NCI-H2081 (cell line): ENCODE results near the gene ZFYVE1.
"Not testable (repeated sequence)": the region's sequence is repeated elsewhere in the genome, so short reads cannot be mapped to it uniquely, and the experiment has no call there.

Experiments
- DNase-seq, 2 experiments: peaks; one replicate each; lab custom pipeline; 2025; lab: John Stamatoyannopoulos, UW

Gene ZFYVE1

DNA sequence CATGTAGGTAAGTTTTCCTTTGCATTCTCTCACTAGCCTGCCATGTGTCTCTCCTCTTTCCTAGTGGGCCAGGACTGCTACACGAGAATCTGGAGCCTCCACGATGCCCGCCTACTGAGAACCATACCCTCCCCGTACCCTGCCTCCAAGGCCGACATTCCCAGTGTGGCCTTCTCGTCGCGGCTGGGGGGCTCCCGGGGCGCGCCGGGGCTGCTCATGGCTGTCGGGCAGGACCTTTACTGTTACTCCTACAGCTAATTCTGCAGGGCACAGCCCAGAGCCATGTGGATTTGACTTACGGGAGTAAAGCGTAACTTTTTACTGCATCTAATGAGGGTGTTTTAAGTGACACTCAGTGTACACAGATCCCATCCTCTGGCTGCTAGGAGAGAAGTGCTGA lies 68.4 kb downstream of the ZFYVE1 start:
- no peak for DNase-seq

DNA sequence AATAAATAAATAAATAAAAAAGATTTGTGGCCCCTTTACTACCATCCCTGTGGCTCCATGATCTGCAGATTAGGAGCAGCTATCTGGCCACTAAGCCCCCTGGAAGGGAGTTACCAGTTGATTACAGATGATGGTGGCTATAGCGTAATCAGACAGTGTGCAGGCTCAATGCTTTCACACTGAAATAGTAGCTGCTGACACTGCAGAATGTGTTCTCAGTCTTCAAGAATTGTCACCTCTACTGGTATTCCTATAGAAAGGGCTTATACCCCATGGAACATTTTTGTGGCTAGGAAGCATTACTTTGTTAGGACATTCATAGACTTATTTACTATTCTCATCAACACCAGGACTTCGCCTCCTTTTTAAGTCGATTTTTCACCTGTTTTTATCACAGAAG lies 69.7 kb downstream of the ZFYVE1 start:
- DNase-seq, result no peak

DNA sequence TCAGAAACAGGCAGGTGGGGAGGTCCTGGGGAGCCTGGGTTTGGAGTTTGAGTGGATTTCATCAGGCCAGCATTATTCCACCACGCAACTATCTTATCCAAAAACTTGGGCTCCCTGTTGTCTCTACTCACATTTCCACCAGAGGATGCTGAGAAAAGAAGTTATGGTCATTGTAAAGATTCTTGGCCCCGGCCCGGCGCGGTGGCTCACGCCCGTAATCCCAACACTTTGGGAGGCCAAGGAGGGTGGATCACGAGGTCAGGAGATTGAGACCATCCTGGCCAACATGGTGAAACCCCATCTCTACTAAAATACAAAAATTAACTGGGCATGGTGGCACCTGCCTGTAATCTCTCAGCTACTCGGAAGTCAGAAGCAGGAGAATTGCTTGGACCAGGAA lies 70.2 kb downstream of the ZFYVE1 start:
- not testable (repeated sequence) for DNase-seq

DNA sequence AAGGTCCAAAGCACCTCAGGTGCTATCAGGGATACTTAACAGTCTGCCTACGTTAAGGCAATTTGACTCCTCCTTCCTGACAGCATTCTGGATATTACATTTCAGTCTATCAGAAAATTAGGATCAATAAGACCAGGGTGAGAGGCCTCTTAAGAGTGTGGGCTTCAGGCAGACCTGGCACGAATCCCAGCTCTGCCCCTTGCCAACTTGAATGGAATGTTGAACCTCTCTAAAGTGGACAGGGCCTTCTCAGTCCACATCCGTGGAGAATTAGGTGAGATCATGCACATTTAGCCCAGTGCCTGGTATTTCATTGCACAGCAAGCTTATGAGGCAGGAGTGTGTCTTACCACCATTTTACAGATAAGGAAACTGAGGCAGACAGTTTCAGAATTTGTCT lies 74.7 kb downstream of the ZFYVE1 start:
- DNase-seq, result no peak

DNA sequence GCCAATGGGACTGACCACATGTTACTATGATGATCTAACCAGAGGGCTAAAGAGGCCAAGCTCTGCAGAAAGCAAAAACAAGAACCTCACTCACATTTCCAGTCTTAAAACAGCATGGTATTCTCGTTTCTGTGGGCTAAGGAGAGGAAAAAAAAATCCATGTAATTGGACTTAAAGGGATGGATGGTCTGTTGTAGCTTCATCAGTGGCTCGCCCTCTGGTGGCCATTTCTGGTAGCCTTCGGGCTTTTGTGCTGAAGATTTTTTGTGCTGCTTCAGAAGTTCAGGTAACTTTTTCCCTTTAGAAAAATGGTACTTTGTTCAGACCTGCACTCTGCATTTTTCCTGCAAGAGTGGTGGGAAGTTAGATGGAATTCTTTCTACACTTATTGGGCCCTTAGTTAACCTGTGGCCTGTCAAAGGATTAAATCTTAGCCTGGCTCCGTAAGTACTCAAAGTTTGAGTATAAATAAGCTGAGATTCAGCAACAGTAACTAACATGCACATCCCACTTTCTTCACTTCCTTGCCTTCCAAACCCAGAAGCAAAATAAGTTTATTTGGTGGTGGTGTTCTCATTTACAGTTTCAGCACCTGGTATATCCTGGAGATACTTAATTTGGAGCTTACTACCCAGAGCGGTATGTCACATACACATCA lies 78.3 kb downstream of the ZFYVE1 start:
- peak; percentile 14 to 47 for DNase-seq

DNA sequence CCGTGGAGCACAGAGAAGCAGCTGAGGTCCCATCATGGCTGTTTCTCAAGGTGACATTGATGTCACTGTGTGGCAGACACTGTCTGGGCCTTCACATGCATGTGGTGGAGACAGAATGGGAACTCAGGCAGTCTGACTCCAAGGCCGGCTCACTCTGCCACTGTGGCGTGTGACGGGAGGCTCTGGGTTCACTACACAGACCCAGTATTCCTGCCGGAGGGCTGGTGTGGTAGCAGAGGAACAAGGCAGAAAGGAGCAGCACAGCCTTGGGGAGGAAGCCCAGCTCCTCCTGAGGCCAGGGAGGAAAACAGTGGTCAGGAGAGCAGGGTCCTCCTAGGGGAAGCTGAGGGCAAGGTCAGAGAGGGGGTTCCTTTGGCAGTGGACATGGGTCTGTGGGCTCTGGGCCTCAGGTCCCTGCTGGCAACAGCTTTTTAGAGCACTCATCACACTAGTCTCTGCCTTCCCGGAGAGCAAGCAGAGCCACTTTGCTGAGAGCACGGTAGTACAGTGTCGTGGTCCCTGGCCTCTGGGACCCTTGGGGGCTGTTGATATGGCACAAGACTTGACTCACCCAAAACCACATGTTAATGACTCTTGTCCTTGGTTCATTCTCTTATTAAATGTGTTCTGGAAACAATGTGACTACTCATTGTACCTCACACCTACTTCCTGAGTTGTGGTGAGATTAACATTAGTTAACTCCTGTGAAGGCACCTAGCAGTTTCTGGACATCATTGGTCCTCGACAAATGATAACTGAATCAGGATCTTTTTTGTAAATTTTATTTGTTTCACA lies 79.3 kb downstream of the ZFYVE1 start:
- no peak for DNase-seq

DNA sequence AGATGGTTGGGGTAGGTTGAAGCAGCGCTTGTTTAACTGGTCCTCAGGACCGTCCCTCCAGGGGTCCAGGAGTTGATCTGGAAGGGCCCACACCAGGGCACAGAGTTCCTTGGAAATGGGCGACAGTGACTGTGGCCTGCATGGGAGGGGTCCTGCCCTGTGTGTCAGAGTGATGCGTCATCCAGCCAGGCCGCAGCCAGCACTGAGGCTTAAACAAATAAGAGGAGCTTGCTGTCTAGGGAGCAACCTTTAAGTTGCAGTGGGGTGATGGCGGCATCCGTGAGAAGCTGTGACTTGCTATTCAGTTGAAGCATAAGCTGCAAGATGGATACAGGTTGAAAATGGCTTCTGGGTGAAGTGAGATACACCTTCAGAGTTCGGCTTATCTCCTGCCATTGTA lies 80.4 kb downstream of the ZFYVE1 start:
- no peak for DNase-seq

DNA sequence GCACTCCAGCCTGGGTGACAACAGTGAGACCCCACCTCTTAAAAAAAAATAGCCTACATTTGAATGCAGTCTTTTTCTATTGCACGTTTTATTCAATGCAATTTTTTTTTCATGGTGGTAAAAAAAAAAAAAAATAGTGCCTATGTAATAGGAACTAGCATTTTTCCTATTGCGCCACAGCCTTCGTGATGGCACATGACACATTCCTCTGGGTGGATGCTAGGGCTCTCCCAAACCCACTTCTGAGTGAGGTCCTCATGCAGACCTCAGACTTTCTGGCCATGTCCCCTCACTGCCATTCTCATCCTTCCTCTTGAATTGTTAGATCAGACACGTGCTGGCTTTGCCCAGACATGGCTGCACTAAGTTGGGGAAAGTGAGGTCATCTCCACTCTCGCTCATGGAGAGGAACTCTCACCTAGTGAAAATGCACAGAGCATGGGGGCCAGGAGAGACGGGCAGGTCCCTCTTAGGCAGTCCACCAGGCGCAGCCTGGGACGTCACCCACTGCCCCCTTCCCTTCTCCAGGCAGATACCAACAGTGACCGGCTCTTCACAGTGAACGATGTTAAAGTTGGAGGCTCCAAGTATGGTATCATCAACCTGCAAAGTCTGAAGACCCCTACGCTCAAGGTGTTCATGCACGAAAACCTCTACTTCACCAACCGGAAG lies 81.4 kb downstream of the ZFYVE1 start:
- DNase-seq, result no peak

DNA sequence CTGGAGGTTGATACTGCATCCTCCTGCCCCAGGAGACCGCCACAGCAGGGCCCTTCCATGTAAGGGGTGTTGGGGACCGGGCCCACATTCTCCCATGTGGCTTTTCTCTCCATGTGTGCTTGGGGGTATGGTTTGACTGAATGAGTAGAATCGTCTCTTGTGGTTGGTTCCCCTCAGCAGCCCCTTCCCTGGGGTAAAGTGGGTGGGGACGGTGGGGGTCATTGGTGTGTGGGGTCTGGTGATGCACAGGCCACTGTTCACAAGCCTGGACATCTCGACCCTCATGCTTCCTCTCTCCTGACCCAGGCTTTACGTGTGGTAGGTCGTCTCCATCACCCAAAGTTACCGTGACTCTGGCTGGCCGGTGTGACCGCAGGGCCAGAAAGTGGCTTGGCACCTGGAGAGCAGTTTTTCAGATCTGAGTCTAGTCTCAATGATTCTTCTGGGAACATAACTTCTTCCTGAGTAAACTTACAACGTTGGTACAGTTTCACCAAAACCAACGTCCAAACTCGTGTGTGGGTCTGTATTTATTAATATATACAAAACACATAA lies 83.0 kb downstream of the ZFYVE1 start:
- no peak for DNase-seq

DNA sequence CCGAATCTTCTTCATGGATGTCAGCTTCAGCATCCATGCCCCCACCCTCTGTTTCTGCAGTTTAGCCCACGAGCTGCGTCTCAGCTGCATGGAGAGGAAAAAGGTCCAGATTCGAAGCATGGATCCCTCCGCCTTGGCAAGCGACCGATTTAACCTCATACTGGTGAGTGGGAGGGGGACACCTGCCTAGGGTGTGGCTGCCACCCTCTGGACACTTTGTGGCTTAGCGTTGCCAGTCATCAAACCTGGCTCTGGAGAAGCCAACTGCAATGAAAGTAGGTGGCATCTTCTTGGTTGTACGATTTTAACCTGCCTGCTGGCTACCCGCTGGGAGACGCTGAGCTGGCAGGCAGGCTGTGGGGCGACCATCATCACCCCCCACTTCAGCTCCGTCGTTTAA lies 84.0 kb downstream of the ZFYVE1 start:
- no peak for DNase-seq

DNA sequence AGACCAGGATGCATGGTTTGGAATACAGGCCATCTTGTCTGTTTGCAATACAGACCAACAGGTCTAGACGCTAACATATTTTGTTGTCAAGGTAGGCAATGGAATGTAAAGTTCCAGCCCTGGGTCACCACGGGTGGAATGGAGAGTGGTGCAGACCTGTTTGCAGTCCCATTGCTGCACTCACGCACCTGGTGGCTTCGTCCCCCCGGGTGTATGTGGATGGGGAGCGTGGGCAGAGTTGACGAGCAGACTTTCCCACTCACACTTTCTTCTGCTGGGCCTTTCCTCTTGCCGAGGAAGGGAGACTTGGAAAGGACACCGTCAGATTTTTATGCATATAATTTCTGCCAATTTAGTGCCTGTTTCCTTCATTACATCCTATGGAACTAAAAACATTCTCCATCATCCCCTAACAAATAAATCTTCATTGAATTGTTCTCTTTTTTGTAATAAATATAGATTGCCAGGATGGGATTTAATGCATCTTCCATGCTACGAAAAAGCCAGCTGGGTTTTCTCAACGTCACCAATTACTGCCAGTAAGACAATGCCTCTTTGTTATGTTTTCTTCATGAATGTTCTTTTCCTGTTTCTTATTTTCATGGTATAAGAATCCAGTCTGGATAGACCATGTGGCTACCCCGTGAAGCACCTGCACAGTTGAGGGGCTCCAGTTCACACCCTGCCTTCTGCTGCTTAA lies 85.5 kb downstream of the ZFYVE1 start:
- DNase-seq, result no peak

DNA sequence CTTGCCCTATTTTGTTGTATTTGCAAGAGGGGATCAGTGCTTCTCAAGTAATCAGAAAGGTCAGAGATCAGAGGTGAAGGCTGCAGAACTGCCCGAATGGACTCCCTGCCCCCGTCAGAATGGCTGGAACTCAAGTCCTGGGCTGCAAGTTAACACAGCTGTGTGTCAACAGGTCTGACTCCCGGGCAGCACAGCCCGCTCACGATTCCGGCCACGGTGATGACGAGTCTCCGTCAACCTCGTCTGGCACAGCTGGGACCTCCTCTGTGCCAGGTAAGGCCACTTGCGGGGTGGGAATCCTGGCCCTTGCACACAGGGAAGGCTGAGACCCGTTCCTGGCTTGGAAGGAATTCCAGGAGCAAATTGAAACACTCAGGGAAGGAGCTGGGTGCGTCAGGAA lies 87.3 kb downstream of the ZFYVE1 start:
- no peak for DNase-seq

DNA sequence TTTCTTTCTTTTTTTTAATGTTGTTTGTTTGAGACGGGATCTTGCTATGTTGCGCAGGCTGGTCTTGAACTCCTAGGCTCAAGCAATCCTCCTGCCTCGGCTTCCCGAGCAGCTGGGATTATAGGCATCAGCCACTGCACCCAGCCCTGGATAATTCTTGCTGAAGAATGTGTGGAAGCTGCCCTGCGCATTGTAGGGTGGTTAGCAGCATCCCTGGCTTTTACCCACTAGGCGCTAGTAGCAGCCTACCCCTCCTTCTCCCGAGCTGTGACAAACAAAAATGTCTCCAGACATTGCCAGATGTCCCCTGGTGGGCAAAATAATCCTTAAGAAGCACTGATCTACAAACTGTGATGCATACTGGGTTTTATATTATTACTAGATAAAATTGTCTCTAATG lies 94.0 kb downstream of the ZFYVE1 start:
- no peak for DNase-seq

DNA sequence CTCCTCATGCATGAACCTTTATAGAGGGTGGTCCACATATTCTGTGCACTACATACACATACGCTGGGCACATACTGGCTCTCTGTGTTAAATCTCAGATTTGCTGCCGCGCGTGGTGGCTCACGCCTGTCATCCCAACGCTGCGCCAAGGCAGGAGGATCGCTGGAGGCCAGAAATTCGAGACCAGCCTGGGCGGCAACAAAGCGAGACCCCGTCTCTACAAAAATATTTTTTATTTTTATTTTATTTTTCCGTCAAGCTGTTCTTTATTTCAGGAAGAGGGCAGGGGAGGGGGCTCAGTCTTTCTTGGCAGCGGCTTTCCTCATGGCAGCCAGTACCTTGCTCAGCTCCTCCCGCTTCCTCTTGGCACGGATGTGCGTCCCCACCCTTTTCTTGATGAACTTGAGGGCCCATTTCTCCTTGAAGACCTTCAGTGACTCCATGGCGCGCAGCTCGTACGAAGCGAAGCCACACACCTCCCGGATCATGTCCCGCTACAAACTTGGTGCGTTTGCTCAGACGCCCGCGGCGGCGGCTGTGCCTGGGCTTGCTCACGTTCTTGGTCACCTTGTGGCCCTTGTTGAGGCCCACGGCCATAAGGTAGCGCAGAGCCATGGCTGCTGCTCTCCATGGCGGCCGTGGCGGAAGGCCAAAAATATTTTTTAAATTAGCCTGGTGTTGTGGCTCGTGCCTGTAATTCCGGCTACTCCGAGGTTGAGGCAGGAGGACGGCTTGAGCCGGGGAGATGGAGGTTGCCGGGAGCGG lies 97.4 kb downstream of the ZFYVE1 start:
- DNase-seq, result no peak

DNA sequence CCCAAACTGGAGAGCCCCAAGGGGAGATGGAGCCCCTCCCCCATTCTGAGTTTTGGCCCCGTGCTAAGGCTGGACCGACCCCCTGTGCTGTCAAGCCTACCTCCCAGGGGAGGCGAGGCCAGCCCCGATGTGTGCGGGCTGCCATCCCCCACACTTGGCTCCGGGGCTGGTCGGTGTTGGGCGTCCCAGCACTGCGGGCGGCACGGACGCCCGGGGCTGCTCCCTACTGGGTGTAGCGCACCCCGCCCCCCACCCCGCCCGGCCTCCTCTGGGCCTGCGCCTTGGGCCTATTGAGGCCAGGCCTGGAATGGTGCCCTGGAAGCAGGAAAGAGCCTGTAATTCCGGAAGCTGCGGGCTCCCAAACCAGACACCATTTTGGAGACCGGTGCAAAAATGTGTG lies 98.0 kb downstream of the ZFYVE1 start:
- no peak for DNase-seq

DNA sequence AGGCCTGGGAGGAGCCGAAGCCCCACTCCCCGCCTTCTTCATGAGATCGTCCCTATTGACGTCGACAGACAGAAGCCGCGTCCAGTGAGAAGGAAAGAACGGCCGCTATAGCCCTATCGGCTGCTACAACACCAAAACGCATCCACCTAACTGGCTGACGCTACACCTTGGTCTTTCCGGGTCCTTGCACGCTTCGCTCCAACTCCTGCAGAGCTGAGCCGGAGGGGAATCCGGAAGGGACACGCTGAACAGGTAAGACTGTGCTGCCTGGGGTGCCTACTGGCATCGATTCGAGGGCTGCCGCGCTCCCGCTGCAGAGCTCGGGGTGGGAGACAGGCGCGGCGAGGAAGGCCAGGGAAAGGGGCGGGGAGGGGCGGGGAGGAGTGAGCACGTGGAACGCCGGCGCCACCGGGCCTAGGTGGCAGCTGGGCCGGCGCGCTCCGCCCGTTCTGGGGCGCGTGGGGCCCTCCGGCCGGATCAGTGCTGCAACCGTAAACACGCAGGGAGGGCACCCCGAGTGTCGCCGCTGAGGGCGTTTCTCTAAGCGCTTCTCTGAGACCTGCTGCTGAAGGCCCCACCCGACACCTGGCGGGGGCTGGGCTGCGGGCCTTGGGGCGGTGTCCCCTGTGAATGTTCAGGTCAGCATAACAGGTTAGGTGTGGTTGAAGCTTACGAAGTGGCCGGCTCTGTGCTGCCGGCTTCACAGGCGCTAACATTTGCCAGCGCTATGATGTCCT lies 100.4 kb downstream of the ZFYVE1 start, which contains the start of gene DCAF4:
Gene DCAF4, plus strand, starts transcription at position 173 of the 737 bp plus-strand sequence. CDS start 11,515 bp downstream, outside the sequence.
- DNase-seq, result peak; percentile 97 to 99

DNA sequence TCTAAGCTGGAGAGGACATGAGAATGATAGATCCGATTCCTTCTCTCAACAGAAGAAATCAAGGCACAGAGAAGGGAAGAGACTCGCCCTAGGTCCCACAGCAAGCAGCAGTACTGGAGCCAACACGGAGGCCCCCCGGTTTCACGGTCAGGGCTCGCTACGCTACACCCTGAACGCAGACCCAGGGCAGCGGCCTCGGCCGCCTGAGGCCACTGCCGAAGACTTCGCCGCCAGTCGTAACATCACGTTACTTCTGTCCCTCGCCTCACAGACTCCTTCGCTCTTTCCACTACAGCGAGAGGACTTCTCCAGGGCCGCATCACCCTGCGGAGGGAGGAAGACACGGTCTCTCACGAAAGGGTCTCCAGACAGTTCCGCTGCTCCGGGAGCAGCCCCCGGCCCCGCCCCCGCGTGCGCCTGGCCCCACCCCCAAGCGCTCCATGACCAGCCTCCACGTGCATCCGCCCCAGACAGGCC lies 101.1 kb downstream of the ZFYVE1 start:
- no peak for DNase-seq

DNA sequence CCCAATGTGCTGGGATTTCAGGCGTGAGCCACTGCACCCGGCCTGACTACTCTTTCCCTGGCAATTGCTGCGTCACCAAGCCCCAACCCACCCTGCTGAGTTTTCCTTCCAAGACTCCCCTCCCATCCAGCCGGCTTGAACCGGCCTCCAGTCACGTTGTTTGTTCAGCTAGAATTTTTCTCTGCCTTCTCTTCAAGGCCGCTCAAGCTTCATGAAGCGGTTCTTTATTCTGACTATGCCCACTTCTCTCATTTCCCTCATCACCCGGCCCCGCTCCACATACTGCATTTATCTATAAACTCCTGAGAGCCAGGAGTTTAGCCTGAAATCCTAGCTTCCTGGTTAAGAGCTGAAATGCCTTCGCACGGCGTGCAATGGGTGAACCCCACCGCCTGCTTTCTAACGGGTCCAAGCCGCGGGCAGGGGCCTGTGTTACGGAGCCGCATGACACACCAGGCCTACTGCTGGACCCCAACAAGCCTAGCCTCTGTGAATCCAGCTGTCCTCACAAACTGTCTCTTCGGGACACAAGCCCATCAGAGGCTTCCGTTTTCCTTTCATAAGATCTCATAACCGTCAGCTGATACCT lies 101.6 kb downstream of the ZFYVE1 start:
- no peak for DNase-seq

DNA sequence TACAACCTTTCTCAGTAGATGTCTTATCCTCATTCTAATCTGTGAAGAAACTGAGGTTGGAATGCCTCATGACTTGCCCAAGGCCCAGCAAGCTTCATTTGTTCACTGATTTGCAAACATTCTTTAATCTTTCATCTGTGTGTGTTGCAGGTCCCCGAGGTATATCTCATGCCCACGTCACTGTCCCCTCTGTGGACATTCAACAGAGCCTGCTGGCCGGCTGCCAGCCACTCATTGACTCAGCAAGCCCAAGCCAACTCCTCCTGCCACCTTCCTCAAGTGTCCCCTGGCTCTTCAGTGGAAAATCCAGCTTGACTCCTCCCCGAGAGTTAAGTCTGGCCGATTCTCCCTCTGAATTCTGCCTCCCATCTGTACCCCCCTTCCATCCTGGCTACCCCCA lies 102.6 kb downstream of the ZFYVE1 start:
- no peak for DNase-seq

DNA sequence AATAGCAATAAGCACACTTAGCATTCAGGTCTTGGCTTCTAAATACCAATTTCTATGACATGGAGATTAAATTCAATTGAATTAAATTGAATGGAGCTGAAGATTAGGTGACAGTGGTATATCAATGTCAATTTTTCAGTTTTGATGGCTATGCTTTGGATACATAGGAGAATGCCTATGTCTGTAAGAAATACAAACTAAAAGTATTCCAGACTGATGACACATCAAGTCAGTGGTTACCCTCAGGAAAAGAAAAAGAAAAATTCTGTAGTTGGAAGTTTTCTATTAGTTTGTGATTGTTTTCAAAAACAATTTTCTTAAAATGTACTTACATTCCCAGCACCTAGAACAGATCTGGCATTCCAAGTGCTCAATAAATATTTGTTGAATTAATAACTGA lies 105.5 kb downstream of the ZFYVE1 start:
- DNase-seq, result no peak
